ENCODE data around the gene FZD8.

Gene FZD8

GRCh38 chr10:35595106-35595505 lies 47.0 kb downstream of the FZD8 start:
- Histone ChIP-seq H3K27ac (ENCODE audit: low read depth, low read length) (no peak overlapping the region), H3K36me3 (ENCODE audit: insufficient read depth, low read length) (no peaks in the 10 kb centered on the region), H3K4me3 (ENCODE audit: low read depth in 1 of 2, low read length in 2 of 2) (no peak overlapping the region), H3K9me3 (ENCODE audit: low read length) (no peaks in the 10 kb centered on the region), H3K9ac (ENCODE audit: low read length) (no peak overlapping the region), H3K27me3 (ENCODE audit: control insufficient read depth in 1 of 2, insufficient read depth in 2 of 2, low read length in 2 of 2) (no peaks in the 10 kb centered on the region), H3K4me1 (ENCODE audit: insufficient read depth, low read length) (no peaks in the 10 kb centered on the region)

- no peak overlapping the region for H3K4me3 ChIP-seq (ENCODE audit: low read depth in 1 of 2, low read length in 2 of 2)
- no peaks in the 10 kb centered on the region for H3K4me1 ChIP-seq (ENCODE audit: insufficient read depth, low read length)
Observed at GRCh38 chr10:35594115-35595079, 47.7 kb downstream of the FZD8 start.

GRCh38 chr10:35592441-35592840 lies 49.7 kb downstream of the FZD8 start:
- no peak overlapping the region for H3K4me3 ChIP-seq (ENCODE audit: low read depth in 1 of 2, low read length in 2 of 2)
- H3K27ac ChIP-seq (ENCODE audit: low read depth, low read length): no peak overlapping the region
- H3K9me3 ChIP-seq (ENCODE audit: low read length): no peaks in the 10 kb centered on the region
- no peaks in the 10 kb centered on the region for H3K27me3 ChIP-seq (ENCODE audit: control insufficient read depth in 1 of 2, insufficient read depth in 2 of 2, low read length in 2 of 2)
- no peaks in the 10 kb centered on the region for H3K36me3 ChIP-seq (ENCODE audit: insufficient read depth, low read length)
- no peaks in the 10 kb centered on the region for H3K4me1 ChIP-seq (ENCODE audit: insufficient read depth, low read length)
- no peak overlapping the region for H3K9ac ChIP-seq (ENCODE audit: low read length)

More at GRCh38 chr10:35594115-35595079, 47.7 kb downstream of the FZD8 start:
- Histone ChIP-seq H3K27me3 (ENCODE audit: control insufficient read depth in 1 of 2, insufficient read depth in 2 of 2, low read length in 2 of 2) (no peaks in the 10 kb centered on the region), H3K9ac (ENCODE audit: low read length) (no peak overlapping the region), H3K9me3 (ENCODE audit: low read length) (no peaks in the 10 kb centered on the region), H3K27ac (ENCODE audit: low read depth, low read length) (no peak overlapping the region), H3K36me3 (ENCODE audit: insufficient read depth, low read length) (no peaks in the 10 kb centered on the region)

- Histone ChIP-seq H3K9me3 (ENCODE audit: low read length) (no peaks in the 10 kb centered on the region), H3K27ac (ENCODE audit: low read depth, low read length) (no peak overlapping the region), H3K4me1 (ENCODE audit: insufficient read depth, low read length) (no peaks in the 10 kb centered on the region), H3K36me3 (ENCODE audit: insufficient read depth, low read length) (no peaks in the 10 kb centered on the region), H3K9ac (ENCODE audit: low read length) (no peak overlapping the region), H3K27me3 (ENCODE audit: control insufficient read depth in 1 of 2, insufficient read depth in 2 of 2, low read length in 2 of 2) (no peaks in the 10 kb centered on the region), H3K4me3 (ENCODE audit: low read depth in 1 of 2, low read length in 2 of 2) (no peak overlapping the region)
Observed at GRCh38 chr10:35588836-35589235, 53.3 kb downstream of the FZD8 start.

Measured in muscle layer of colon (tissue), 2 donors.